B cell (primary cell): ENCODE measurements around the gene BPIFB1. TPM values are rescaled to one million over a fixed set of nuclear protein-coding genes. Genes with fewer than 3 reads are reported as not detected.

Experiments used
- ATAC-seq: fragments of 200-7000 bp; cut with Tn5 transposase; one replicate; pipeline ENCODE4 v1.10.0; 2021; ENCODE audit warnings: low read depth, mild to moderate bottlenecking, moderate number of reproducible peaks, moderate library complexity
- CTCF ChIA-PET: fragments of 350-600 bp; sonication (Branson Sonifier 250); formaldehyde crosslinking; loops from one replicate; lab custom pipeline; 2021; ENCODE audit warnings: antibody characterized with exemption, inconsistent platforms; lab: Charles Lee
- POLR2A ChIA-PET: fragments of 350-600 bp; sonication (Branson Sonifier 250); formaldehyde crosslinking; loops from one replicate; lab custom pipeline; 2021; ENCODE audit warnings: antibody characterized with exemption; lab: Charles Lee
- DNase-seq: peaks from one replicate; pipeline ENCODE4 v3.0.0; 2013
- H2AFZ ChIP-seq: 2 replicates; pipeline ENCODE4 v1.6.1; 2012; ENCODE audit warnings: mild to moderate bottlenecking, low read depth, low read length; ENCODE audit not compliant: insufficient read depth, poor library complexity, severe bottlenecking
- H3K27ac ChIP-seq, 2 donors: 1 replicate in 1 of 2; 2 replicates in 1 of 2; pipeline ENCODE4 v1.5.1; 2012 to 2013; ENCODE audit warnings: low read length in 2 of 2, mild to moderate bottlenecking in 2 of 2, moderate library complexity in 1 of 2
- H3K27me3 ChIP-seq, 4 experiments: fragments of 200-600 bp in 1 of 4; sonication (generic) in 1 of 4; replicated peaks in 1 of 4; 1 replicate in 2 of 4; 2 replicates in 2 of 4; pipeline versions ENCODE4 v1.6.1 to v1.7.0; 2013 to 2016; ENCODE audit warnings: low read length in 3 of 4, mild to moderate bottlenecking in 2 of 4, mixed read lengths in 1 of 4, moderate library complexity in 1 of 4; ENCODE audit not compliant: insufficient read depth in 4 of 4, control insufficient read depth in 3 of 4; ENCODE audit errors: control extremely low read depth in 1 of 4
- H3K36me3 ChIP-seq, 2 experiments: replicated peaks in 1 of 2; 1 replicate in 1 of 2; 2 replicates in 1 of 2; pipeline versions ENCODE4 v1.6.1 to v1.7.1; 2013; ENCODE audit warnings: low read length in 1 of 2; ENCODE audit not compliant: insufficient read depth in 2 of 2, control insufficient read depth in 1 of 2; ENCODE audit errors: control extremely low read depth in 1 of 2, extremely low read depth in 1 of 2
- H3K4me1 ChIP-seq, 2 donors: fragments of 200-600 bp in 1 of 2; sonication (generic) in 1 of 2; 1 replicate in 1 of 2; 2 replicates in 1 of 2; pipeline versions ENCODE4 v1.5.1 to v1.6.1; 2013 to 2017; ENCODE audit warnings: low read length in 2 of 2; ENCODE audit not compliant: control insufficient read depth in 2 of 2, insufficient read depth in 2 of 2
- H3K4me2 ChIP-seq: replicated peaks from 2 replicates; pipeline ENCODE3; 2012; ENCODE audit warnings: mild to moderate bottlenecking, low read depth, low read length; ENCODE audit not compliant: poor library complexity, severe bottlenecking
- H3K4me3 ChIP-seq, 5 experiments: fragments of 200-600 bp in 1 of 5; sonication (generic) in 1 of 5; 1 replicate in 3 of 5; 2 replicates in 2 of 5; pipeline versions ENCODE4 v1.5.1 to v1.7.0; 2011 to 2016; ENCODE audit warnings: low read length in 4 of 5, mild to moderate bottlenecking in 4 of 5, low read depth in 2 of 5, control low read depth in 1 of 5, moderate library complexity in 1 of 5; ENCODE audit not compliant: insufficient read depth in 1 of 5; ENCODE audit errors: control extremely low read depth in 1 of 5, extremely low read depth in 1 of 5
- H3K79me2 ChIP-seq: fragments of 200-600 bp; sonication (generic); one replicate; pipeline ENCODE4 v1.6.0; 2016; ENCODE audit warnings: low read length; ENCODE audit not compliant: control insufficient read depth, insufficient read depth
- H3K9ac ChIP-seq: fragments of 200-600 bp; sonication (generic); 2 replicates; pipeline ENCODE4 v1.6.1; 2017; ENCODE audit warnings: mild to moderate bottlenecking, low read length, moderate library complexity
- H3K9me3 ChIP-seq, 3 donors: one replicate each; pipeline versions ENCODE4 v1.6.1 to v1.7.1; 2013; ENCODE audit warnings: low read length in 2 of 3; ENCODE audit not compliant: control insufficient read depth in 2 of 3, insufficient read depth in 1 of 3; ENCODE audit errors: control extremely low read depth in 1 of 3
- H4K20me1 ChIP-seq: 2 replicates; pipeline ENCODE4 v1.6.0; 2012; ENCODE audit warnings: mild to moderate bottlenecking, low read length; ENCODE audit not compliant: insufficient read depth, control insufficient read depth, poor library complexity, severe bottlenecking
- H3K27ac Mint-ChIP-seq: one replicate; pipeline ENCODE4 v1.8.0; 2021; ENCODE audit warnings: mixed read lengths
- H3K27me3 Mint-ChIP-seq: one replicate; pipeline ENCODE4 v1.8.0; 2021; ENCODE audit warnings: mixed read lengths
- H3K4me1 Mint-ChIP-seq: one replicate; pipeline ENCODE4 v1.8.0; 2021; ENCODE audit warnings: mixed read lengths
- H3K4me3 Mint-ChIP-seq: one replicate; pipeline ENCODE4 v1.8.0; 2021; ENCODE audit warnings: mixed read lengths
- H3K9me3 Mint-ChIP-seq: one replicate; pipeline ENCODE4 v1.8.0; 2022; ENCODE audit warnings: mixed read lengths; ENCODE audit not compliant: insufficient read depth
- CTCF ChIP-seq: fragments of 200-600 bp; IDR thresholded peaks from one replicate; pipeline ENCODE4 v1.8.0; 2022; ENCODE audit warnings: antibody characterized with exemption, mild to moderate bottlenecking
- EZH2 ChIP-seq: IDR thresholded peaks from 2 replicates; pipeline ENCODE4 v1.6.1; 2012; ENCODE audit warnings: borderline replicate concordance, low read depth, mild to moderate bottlenecking, moderate library complexity, low read length; ENCODE audit not compliant: insufficient read depth, poor library complexity, severe bottlenecking
- WGBS: methylation state at CpG from one replicate; pipeline ENCODE4 v1.1.5; 2013; ENCODE audit warnings: missing lambda C conversion rate; ENCODE audit not compliant: insufficient coverage; 5-methylcytosine and 5-hydroxymethylcytosine counted together
- intact Hi-C: fragments of 100-400 bp; cut with micrococcal nuclease; formaldehyde crosslinking; loops from one replicate; pipeline ENCODE4 v1.10.0; 2022
- polyA plus RNA-seq: library from polyadenylated mRNA; depleted of rRNA; stranded (reverse); fragments of >200 nt; gene quantifications from 2 replicates; pipeline ENCODE4 v1.2.3, GENCODE V29; 2012
- total RNA-seq, 2 donors: library from RNA; stranded (reverse); fragments of 120-200 nt in 1 of 2; gene quantifications; 1 replicate in 1 of 2; 2 replicates in 1 of 2; pipeline versions ENCODE4 v1.2.3 to v1.2.4, GENCODE V29; 2013 to 2022

Gene BPIFB1
- total and polyA plus RNA-seq, 2 donors (not counting 1 experiment from before 2014, with no cell fraction given): not detected

- TF ChIP-seq CTCF (no peak), EZH2 (no peak)
- no peaks in the 10 kb centered on the region for H3K79me2 ChIP-seq
- H2AFZ ChIP-seq: no peak overlapping the region
- no peaks in the 10 kb centered on the region for H4K20me1 ChIP-seq
- ATAC-seq: no peak
- H3K9me3 ChIP-seq: no peaks in the 10 kb centered on the region
- no peak overlapping the region for H3K4me2 ChIP-seq
- no peaks in the 10 kb centered on the region for H3K36me3 ChIP-seq
- no peak for DNase-seq
- H3K27ac ChIP-seq: no peak overlapping the region
- Mint-ChIP-seq H3K4me1 (no peaks in the 10 kb centered on the region), H3K9me3 (no peaks in the 10 kb centered on the region), H3K4me3 (no peak overlapping the region), H3K27me3 (peaks cover 15% of the 10 kb centered on the region), H3K27ac (no peak overlapping the region)
- H3K4me3 ChIP-seq: no peak overlapping the region
- WGBS: 100% methylated on average over 1 of the region's 1 CpG
- POLR2A ChIA-PET: no interaction called here
- H3K4me1 ChIP-seq: no peaks in the 10 kb centered on the region
- intact Hi-C loops: no loop called here
- CTCF ChIA-PET: no interaction called here
- H3K9ac ChIP-seq: no peak overlapping the region
- H3K27me3 ChIP-seq: no peaks in the 10 kb centered on the region
Observed at GRCh38 chr20:33249456-33249855, 33.6 kb upstream of the BPIFB1 start.

GRCh38 chr20:33250666-33251065 lies 32.3 kb upstream of the BPIFB1 start:
- no peak overlapping the region for H3K4me2 ChIP-seq
- ChIA-PET CTCF (no interaction called here), POLR2A (no interaction called here)

More at GRCh38 chr20:33250666-33251065, 32.3 kb upstream of the BPIFB1 start:
- TF ChIP-seq EZH2 (no peak), CTCF (no peak)
- Histone ChIP-seq H3K36me3 (no peaks in the 10 kb centered on the region), H2AFZ (no peak overlapping the region), H3K9ac (no peak overlapping the region), H3K4me3 (no peak overlapping the region), H3K79me2 (no peaks in the 10 kb centered on the region), H3K4me1 (no peaks in the 10 kb centered on the region), H3K27me3 (no peaks in the 10 kb centered on the region), H4K20me1 (no peaks in the 10 kb centered on the region), H3K9me3 (no peaks in the 10 kb centered on the region), H3K27ac (no peak overlapping the region)
- no peak overlapping the region for H3K4me3 Mint-ChIP-seq
- WGBS: 75% methylated on average over 1 of the region's 2 CpGs
- DNase-seq (no peak), ATAC-seq (no peak)
- H3K4me1 Mint-ChIP-seq: no peaks in the 10 kb centered on the region
- peaks cover 13% of the 10 kb centered on the region for H3K27me3 Mint-ChIP-seq
- H3K9me3 Mint-ChIP-seq: no peaks in the 10 kb centered on the region
- no peak overlapping the region for H3K27ac Mint-ChIP-seq
- intact Hi-C loops: no loop called here
